COLO668 (cell line): ENCODE data around the gene LSS.

ENCODE experiments used
- DNase-seq: peaks from one replicate; lab custom pipeline; 2025; ENCODE audit not compliant: unreplicated experiment; lab: John Stamatoyannopoulos, UW

The LSS gene

DNA sequence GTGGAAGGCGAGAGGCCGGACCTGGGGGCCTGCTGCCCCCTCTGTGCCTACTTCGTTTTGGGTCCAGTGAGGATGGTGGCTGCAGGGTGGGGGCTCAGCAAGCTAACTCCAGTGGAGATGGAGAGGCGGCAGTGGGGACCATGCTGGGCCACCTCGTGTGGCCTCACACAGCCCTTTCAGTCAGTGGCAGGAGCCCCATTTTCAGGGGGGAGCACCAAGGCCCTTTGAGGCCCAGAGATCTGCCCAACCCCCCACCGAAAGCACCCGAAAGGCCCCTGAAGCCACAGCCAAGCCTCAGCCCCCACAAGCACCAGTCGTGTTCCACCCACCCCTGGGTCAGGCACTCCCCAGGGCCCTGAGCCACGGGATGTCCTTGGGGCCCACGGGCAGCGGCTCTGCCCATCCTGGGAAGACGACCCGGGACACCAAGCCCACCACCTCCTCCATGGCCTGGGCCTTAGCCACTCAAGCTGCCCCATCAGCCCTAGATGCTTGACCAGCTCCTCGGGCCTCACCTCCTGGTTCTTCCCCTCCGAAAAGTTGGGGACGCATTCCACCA lies 73.5 kb downstream of the LSS start:
- no peak for DNase-seq

- no peak for DNase-seq
Measured at GRCh38 chr21:46154155-46154954, 74.2 kb downstream of the LSS start.

- DNase-seq: peak; percentile 60
Measured at GRCh38 chr21:46153247-46154154, 75.1 kb downstream of the LSS start.

GRCh38 chr21:46152927-46153246 lies 75.7 kb downstream of the LSS start:
- DNase-seq: no peak

- DNase-seq: no peak
Measured at GRCh38 chr21:46151989-46152926, 76.3 kb downstream of the LSS start.

DNA sequence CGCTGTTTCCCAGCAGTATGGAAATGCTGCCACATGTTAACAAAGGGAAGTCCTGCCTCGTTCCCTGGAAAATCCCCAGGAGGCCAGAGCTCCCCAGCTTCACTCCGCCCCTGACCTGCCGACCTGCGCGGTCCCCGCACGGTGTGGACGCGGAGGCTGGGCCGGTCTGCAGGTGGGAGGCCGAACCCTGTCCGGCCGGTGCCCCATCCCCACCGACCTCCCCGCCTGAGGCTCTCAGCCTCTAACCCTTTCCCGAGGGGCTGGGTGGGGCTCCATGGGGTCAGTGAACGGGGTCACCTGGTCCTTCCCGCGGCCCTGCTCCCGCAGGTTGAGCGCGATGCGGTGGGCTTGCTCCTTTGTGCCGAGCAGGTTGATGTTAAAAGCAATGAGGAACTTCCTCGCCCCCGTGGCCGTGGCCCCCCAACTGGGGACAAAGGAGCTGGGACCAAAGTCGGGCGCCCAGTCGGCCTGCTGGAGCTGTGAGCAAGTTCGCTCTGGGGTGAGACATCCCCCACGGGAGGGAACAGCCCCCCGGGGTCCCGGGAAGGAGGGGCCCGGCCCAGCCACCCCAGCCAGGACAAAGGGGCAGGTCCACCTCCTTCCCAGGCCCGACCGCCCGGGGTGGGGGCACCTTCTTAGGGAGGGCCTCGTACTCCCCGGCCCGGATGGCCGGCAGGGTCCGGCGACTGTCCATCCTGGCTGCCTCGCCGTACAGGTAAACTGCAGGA lies 77.1 kb downstream of the LSS start:
- DNase-seq: no peak

DNA sequence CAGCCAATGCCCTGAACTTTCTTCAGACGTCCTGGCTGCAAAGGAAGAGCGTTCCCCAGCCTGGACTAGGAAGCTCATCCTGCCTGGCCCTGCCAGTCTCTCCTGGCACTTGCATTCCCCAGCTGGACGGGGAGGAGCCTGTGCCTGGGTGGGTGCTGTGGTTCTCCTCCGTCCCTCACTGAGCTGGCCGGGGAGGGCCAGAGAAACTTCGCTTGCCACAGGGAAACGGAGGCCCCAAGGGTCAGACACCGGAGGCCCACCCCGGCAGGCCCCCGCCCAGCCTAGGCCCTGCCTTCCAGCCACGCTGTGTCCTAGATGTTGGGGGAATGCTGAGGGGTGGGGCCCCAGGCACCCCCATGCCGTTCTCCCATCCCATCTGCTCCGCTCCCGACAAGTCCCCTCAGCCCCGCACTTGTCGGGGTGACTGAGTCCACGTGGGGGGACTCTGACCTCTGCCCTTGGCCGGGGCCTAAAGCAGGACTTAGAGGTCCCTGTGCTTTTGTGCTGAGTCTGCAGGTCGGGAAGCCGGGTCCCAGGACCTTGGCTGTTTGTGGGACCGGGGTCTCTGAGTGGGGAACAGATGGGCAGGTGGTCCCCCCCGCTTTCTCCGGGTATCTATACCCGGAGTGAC lies 78.0 kb downstream of the LSS start:
- no peak for DNase-seq

GRCh38 chr21:46150073-46150472 lies 78.5 kb downstream of the LSS start:
- DNase-seq: no peak

DNA sequence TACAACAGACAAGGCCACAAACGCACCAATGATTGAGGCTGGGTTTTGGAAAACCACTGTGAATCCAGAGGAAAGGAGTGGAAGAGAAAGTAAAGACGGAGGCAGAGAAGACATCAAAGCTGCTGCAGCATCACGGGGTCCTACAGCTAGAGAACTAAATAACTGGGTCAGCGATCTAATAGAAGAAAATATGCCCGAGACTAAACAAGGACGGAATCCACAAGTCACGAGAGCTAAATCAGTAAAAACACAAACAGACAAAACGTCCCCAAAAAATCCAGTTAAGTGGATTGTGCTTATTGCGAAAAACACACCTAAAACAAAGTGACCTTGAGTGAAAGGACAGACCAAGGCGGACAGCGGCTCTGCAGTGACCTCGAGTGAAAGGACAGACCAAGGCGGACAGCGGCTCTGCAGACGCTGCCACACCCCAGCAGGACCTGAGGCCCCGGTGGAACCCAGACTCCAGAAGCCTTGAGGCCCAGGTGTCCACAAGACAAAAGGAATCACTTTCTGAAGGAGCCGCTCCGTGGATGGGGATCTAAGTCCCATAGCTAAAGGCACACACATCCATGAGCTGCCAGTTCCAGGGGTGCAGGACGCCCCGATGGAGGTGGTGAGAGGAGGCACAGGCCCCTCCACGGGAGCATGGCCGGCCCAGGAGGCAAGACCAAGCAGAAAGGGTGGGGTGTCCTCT lies 79.2 kb downstream of the LSS start:
- DNase-seq: no peak

DNA sequence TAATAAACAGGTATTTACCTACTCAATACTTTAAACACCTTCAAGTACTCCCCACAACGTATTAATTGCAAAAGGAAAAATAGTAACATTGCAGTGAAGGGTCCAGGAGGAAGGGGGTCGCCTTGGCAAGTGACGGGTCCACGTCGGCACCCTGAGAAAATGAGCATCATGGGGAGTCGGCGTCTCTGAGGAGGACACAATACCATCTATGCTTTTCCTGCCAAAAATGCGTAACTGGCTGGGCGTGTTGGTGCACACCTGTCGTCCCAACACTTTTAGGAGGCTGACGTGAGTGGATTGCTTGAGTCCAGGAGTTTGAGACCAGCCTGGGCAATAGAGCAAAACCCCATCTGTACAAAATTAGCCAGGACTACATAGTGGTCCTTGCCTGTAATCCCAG lies 80.5 kb downstream of the LSS start:
- no peak for DNase-seq

- peak; percentile 78 for DNase-seq
Measured at GRCh38 chr21:46147429-46147828, 81.1 kb downstream of the LSS start.

DNA sequence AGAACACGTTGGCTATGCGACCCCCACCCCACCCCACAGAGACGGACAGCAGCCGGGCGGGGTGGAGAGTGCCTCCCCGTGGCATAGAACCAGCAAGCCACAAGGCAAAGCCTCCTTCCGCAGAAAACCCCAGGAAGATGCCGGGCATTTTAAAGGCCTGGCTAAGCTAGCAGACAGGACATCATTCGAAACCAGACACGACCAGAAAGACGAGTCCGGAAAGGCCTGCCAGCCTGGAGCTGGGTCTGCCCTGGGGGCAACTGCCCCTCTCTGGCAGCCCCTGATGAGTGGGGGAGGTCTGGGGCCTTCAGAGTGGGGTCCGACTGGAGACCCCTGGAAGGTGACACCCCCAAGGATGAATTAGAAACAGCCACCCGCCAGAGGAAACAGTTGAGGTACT lies 81.7 kb downstream of the LSS start:
- no peak for DNase-seq

- DNase-seq: no peak
Measured at GRCh38 chr21:46145840-46146691, 82.5 kb downstream of the LSS start.

GRCh38 chr21:46145159-46145839 lies 83.3 kb downstream of the LSS start:
- no peak for DNase-seq

DNA sequence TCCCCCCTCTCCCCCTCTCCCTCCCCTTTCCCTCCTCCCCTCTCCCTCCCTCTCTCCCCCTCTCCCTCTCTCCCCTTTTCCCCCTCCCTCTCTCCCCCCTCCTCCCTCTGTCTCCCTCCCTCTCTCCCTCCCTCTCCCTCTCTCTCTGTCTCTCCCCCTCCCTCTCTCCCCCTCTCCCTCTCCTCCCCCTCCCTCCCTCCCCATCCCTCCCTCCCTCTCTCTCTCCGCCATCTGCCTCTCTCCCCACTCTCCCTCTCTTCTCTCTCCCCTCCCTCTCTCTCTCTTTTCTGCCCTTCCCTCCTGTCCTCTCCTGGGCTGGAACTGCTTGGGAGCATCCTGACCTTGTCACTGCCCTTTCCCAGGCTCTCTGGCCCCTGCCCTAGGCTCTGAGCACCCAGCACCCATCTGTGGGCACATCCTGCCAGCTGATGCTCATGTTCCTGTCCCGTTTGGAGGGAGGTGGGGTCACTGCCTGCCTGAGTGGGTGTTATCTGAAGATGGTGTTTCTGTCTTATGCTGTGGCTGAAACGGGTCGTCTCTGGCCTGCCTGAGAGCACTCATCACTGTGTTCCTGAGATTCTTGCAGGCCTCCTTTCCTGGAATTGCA lies 84.0 kb downstream of the LSS start:
- DNase-seq: no peak

GRCh38 chr21:46142582-46143473 lies 85.7 kb downstream of the LSS start:
- no peak for DNase-seq
